ENCODE data around the gene STARD8. TPM values are rescaled to one million over a fixed set of nuclear protein-coding genes. Genes with fewer than 3 reads are reported as not detected.
"Not testable (repeated sequence)": the region's sequence is repeated elsewhere in the genome, so short reads cannot be mapped to it uniquely, and the experiment has no call there.

The STARD8 gene
- polyA plus RNA-seq, 3 donors = 3.0 to 12.1 (median 11.5) TPM

DNA sequence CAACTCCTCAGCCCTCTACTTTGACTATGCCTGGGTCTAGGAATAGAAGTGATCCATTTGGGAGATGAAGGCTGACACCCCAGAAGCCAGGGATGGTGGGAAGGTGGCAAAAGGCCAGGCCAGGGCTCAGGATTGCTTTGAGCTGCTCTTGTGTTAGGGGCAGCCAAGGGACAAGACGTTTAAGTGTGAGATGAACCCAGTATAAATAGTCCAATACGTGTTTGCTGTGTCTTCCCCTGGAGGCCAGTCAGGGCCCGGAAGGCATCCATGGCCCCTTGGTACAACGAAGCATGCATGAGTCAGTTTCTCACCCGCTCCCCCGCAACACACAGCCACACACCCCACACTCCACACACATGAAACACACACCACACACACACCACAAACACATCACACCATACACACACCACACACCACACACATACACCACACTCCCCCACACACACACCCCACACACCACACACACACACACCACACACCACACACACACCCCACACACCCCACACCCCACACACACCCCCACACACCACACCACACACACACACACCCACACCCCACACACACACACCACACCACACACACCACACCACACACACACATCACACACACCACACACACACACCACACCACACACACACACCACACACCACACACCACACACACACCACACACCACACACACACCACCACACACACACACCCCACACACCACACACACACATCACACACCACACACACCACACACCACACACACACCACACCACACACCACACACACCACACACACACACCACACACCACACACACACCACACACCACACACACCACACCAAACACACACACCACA is 5.1 kb downstream of the STARD8 start:
- 40 to 59% (median 57%) methylated on average over 2 to 6 of the region's 6 CpGs for WGBS, 3 donors
- no peak overlapping the region for H3K27ac ChIP-seq (ENCODE audit: low read depth, low read length)

DNA sequence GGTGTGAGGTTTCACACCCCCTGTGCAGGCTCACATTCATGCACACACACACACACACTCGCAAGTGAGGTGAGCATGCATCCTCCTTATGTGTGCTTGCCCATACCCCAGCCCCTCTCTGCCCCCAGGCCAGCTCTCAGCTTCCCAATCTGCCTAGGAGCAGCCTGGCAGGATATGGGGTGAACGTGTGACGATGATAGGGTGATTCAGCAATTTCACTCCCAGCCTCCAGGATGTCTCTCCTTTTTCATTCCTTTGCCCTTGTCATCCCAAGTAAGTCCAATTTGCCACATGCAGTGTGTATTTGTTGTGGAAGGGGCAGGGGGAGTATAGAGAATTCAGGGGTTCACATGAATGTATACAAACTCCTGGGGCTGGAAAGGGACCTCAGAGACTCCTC is 7.2 kb downstream of the STARD8 start:
- 58 to 85% (median 64%) methylated on average over 3 of the region's 3 CpGs for WGBS, 3 donors
- no peak overlapping the region for H3K27ac ChIP-seq (ENCODE audit: low read depth, low read length)

- not testable (repeated sequence) for H3K27ac ChIP-seq (ENCODE audit: low read depth, low read length)
Observed at GRCh38 chrX:68656473-68656872, 9.0 kb downstream of the STARD8 start.

GRCh38 chrX:68658530-68658929 is 11.1 kb downstream of the STARD8 start:
- no peak overlapping the region for H3K27ac ChIP-seq (ENCODE audit: low read depth, low read length)
- 48 to 62% (median 54%) methylated on average over 3 of the region's 3 CpGs for WGBS, 3 donors

More at GRCh38 chrX:68656473-68656872, 9.0 kb downstream of the STARD8 start:
- 89 to 97% (median 89%) methylated on average over 4 of the region's 4 CpGs for WGBS, 3 donors

- 50 to 59% (median 54%) methylated on average over 4 to 5 of the region's 5 CpGs for WGBS, 3 donors
Observed at GRCh38 chrX:68659385-68659784, 11.9 kb downstream of the STARD8 start.

GRCh38 chrX:68659786-68660185 is 12.3 kb downstream of the STARD8 start:
- WGBS, 3 donors = 48 to 77% (median 74%) methylated on average over 2 to 3 of the region's 3 CpGs
- H3K27ac ChIP-seq (ENCODE audit: low read depth, low read length) = no peak overlapping the region

More at GRCh38 chrX:68659385-68659784, 11.9 kb downstream of the STARD8 start:
- no peak overlapping the region for H3K27ac ChIP-seq (ENCODE audit: low read depth, low read length)

- 77 to 92% (median 81%) methylated on average over 3 to 4 of the region's 4 CpGs for WGBS, 3 donors
- H3K27ac ChIP-seq (ENCODE audit: low read depth, low read length) = no peak overlapping the region
Observed at GRCh38 chrX:68660746-68661145, 13.3 kb downstream of the STARD8 start.

DNA sequence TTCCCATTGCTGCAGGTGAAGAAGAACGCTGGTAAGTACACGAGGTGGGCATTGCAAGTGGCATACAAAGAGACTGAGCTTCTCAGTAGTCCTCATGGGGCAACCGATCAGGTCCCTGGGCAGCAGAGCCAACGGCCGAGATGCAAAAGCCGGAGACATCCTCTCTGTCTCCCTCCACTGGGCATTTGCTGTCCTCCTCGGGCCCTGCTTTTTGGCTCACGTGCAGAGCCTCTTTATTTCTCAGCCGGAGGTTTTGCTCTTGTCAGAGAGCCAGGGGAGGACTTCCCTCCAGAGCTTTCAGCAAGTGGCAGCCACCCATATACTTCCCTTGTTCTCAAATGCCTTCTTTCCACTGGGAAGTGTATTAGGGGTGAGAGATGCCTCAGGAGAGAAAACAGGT is 18.0 kb downstream of the STARD8 start:
- WGBS, 3 donors = 47 to 56% (median 50%) methylated on average over 9 of the region's 9 CpGs
- H3K27ac ChIP-seq (ENCODE audit: low read depth, low read length) = no peak overlapping the region

DNA sequence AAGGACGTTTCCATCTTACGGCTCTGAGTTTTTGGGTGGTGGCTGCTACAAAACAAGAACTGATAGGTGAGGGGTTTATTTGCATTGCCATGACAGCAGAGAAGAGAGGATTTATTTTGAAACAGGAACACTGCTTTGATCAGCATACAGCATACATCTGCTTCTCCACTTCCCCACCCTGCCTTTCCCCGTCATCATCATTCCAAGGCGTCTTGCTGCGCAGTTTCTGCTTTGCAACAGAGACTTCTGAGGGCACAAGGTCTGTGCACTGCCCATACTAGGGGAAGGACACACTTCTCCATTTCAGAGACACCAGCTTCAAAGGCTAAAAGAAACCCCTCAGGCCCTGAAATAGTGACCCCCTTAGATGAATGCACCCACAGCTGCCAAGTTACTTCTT is 19.1 kb downstream of the STARD8 start:
- WGBS, 3 donors = 77 to 92% (median 78%) methylated on average over 5 of the region's 5 CpGs
- H3K27ac ChIP-seq (ENCODE audit: low read depth, low read length) = no peak overlapping the region

DNA sequence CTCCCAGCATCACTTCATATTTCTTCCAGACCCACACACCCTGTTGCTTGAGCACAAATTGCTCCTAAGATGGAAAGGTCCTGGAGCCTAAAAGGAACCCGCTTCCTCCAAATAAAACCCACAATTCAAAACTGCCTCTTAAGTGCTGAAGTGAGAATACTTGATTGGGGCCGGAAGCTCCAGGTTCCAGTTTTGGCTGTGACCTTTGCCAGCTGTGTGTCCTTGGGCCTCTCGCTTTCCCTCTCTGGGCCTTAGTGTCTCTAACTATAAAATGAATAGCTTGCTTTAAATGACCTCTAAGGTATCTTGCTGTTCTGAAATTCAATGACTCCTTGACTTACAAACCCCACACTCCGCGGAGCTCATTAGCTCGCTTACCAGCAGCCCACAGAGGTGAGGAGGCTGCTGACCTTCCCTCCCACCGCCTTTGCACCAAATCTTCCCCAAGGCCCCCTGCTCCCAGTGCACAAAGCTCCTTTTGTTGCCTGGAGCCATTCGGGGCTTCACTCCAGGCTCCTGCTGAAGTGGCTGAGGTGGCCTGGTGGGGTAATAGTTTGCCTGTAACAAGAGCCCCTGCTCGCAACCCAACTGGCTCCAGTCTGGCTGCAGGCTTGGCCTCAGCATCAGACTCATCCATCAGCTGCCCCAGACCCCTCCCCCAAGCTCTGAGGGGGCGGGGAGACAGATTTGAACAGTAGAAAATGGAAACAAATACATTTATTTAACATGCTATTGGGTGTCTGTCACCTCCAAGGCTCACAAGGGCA is 21.8 kb downstream of the STARD8 start:
- 68 to 82% (median 74%) methylated on average over 10 of the region's 10 CpGs for WGBS, 3 donors
- no peak overlapping the region for H3K27ac ChIP-seq (ENCODE audit: low read depth, low read length)

GRCh38 chrX:68669871-68670270 is 22.4 kb downstream of the STARD8 start:
- no peak overlapping the region for H3K27ac ChIP-seq (ENCODE audit: low read depth, low read length)
- 54 to 70% (median 66%) methylated on average over 3 of the region's 3 CpGs for WGBS, 3 donors

- no peak overlapping the region for H3K27ac ChIP-seq (ENCODE audit: low read depth, low read length)
Observed at GRCh38 chrX:68671221-68671620, 23.8 kb downstream of the STARD8 start.

DNA sequence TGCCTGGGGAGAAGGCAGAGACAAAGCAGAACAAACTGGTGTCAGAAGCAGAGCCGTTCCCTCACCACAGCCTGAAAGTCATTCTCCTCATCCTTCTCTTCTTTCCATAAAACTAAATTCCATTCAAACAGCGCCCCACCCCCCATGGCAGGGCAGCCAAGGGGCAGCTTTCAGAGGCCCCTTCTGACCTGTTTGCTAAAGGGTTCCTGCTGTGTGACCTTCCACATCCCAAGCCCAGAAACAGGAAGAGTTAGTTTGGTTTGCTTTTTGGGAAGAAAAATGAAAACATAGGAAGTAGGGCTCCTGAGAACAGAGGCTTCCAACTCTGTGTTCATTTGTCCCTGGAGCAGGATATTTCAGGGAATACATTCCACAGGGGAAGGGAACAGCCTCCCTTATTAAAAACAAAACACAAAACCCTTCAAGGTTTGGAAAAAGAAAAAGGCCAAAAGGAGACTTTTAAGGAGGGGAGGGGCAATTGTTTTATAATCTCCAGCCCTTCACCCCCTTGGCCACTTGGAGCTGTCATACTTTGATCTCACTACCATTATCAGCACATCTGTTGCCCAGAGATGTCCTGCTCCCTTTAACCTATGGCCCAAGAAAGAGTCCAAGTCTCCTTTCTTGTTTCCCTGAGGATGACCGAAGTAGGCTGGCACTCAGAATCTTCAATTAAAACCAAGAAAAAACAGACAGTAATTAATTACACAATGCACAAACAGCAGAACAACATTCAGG is 25.3 kb downstream of the STARD8 start:
- no peak overlapping the region for H3K27ac ChIP-seq (ENCODE audit: low read depth, low read length)
- 47 to 53% (median 50%) methylated on average over 3 of the region's 3 CpGs for WGBS, 3 donors

DNA sequence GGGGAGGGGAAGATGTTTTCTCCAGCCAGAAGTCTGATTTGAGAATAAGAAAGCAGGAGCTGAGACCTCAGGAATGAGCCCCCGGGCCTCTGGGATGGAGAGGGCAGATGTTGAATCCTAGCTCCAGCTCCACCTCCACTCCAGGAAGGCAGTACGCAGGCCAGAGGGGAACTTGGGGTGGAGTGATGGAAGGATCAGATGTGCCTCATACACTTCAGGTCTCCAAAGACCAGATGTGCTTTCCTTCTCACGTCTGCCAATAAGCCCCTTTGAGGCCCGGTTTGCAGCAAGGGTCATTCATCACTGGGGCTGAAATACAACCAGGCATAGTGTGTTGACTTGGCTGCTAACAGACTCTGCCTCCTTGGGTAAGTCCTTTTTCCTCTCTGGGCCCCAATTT is 28.1 kb downstream of the STARD8 start:
- no peak overlapping the region for H3K27ac ChIP-seq (ENCODE audit: low read depth, low read length)
- WGBS, 3 donors = 54 to 64% (median 60%) methylated on average over 4 of the region's 4 CpGs

DNA sequence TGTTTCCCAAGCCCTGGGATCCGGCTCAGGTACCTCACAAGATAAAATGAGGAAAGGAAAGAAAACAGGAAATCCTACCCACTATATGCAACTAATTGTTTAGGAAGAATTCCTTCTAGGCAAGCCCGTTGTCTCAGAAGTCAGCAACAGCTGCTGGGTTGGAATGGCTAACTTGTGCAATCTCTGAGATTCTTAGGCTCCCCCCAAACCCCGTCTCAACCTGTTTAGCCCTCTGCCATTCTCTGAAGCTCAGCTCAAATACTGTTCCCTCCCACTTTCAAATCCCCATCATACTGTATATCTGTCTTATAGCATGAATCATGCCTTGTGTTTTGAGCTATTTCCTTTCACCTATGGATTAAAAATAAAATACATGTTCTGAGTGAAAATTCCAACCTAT is 28.9 kb downstream of the STARD8 start:
- no peak overlapping the region for H3K27ac ChIP-seq (ENCODE audit: low read depth, low read length)
- 41 to 72% (median 55%) methylated on average over 3 of the region's 3 CpGs for WGBS, 3 donors

GRCh38 chrX:68677998-68678397 is 30.5 kb downstream of the STARD8 start:
- no peak overlapping the region for H3K27ac ChIP-seq (ENCODE audit: low read depth, low read length)
- WGBS, 3 donors = 53 to 73% (median 64%) methylated on average over 4 of the region's 4 CpGs

GRCh38 chrX:68681443-68681941 is 34.0 kb downstream of the STARD8 start:
- no peak overlapping the region for H3K27ac ChIP-seq (ENCODE audit: low read depth, low read length)
- WGBS, 3 donors = 43 to 64% (median 51%) methylated on average over 2 of the region's 2 CpGs

DNA sequence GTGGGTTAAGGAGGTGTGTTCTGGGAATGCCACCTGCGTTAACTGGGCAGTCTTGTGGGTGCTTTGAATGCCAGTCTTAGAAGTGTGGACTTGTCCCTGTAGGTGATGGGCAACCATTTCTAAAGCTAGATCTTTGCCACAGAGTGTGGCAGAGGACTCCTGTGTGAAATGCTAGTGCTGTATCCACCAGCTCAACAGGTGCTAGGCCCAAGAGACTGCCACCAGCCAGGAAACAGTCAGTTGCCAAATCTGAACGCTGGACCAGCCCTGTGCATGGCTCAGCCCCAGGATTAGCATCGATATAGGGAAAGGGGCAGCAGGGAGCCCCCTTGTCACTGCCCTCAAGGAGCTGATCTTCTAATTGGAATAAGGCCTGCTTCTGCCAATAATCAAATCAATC is 35.3 kb downstream of the STARD8 start:
- 68 to 85% (median 79%) methylated on average over 3 of the region's 3 CpGs for WGBS, 3 donors
- no peak overlapping the region for H3K27ac ChIP-seq (ENCODE audit: low read depth, low read length)

DNA sequence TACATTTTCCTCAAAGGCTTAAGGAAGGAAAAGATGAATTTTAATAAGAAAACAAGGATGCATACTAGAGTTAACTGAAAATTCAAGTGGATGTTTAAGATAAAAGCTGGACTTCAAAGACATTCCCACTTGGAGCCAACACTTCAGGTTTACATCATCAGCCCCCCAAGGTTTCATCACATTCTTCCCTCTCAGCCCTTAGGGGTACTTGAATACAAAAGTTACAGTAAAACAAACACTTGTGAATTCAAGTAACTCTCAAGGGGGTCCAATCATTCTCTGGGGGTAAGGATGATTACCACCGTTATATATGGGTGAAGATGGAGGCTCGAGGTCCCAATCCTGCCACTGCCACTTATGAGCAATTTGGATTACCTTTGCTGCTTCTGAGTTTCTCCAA is 36.1 kb downstream of the STARD8 start:
- H3K27ac ChIP-seq (ENCODE audit: low read depth, low read length) = no peak overlapping the region
- 77 to 89% (median 86%) methylated on average over 2 of the region's 2 CpGs for WGBS, 3 donors
